ENCODE data around the gene ADGRA3.

The ADGRA3 gene

DNA sequence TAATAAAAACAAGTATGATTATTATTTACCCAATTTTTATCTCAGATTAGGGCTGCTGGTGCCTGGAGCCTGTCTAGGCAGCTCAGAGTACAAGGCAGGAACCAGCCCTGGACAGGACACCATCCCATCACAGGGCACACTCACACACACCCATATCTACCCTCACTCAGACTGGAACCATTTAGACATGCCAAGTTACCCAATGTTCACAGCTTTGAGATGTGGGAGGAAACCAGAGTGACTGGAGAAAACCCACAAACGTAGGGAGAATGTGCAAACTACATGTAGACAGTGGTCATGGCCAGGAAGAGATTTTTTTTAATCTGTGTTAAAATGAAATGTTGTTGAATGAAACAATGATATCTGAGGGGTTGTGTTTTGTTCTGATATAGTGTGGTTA, 35.7 kb upstream of the ADGRA3 start:
- DNase-seq (ENCODE audit: extremely low spot score): no peak
- POLR2A ChIA-PET: no interaction called here
- TF ChIP-seq, protein P1, sequence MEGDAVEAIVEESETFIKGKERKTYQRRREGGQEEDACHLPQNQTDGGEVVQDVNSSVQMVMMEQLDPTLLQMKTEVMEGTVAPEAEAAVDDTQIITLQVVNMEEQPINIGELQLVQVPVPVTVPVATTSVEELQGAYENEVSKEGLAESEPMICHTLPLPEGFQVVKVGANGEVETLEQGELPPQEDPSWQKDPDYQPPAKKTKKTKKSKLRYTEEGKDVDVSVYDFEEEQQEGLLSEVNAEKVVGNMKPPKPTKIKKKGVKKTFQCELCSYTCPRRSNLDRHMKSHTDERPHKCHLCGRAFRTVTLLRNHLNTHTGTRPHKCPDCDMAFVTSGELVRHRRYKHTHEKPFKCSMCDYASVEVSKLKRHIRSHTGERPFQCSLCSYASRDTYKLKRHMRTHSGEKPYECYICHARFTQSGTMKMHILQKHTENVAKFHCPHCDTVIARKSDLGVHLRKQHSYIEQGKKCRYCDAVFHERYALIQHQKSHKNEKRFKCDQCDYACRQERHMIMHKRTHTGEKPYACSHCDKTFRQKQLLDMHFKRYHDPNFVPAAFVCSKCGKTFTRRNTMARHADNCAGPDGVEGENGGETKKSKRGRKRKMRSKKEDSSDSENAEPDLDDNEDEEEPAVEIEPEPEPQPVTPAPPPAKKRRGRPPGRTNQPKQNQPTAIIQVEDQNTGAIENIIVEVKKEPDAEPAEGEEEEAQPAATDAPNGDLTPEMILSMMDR (IDR thresholded peaks at IDR 0.05; ENCODE audit: control extremely low read depth, extremely low read depth, low read depth, missing control alignments): no peak
- CTCF ChIA-PET: no interaction called here

DNA sequence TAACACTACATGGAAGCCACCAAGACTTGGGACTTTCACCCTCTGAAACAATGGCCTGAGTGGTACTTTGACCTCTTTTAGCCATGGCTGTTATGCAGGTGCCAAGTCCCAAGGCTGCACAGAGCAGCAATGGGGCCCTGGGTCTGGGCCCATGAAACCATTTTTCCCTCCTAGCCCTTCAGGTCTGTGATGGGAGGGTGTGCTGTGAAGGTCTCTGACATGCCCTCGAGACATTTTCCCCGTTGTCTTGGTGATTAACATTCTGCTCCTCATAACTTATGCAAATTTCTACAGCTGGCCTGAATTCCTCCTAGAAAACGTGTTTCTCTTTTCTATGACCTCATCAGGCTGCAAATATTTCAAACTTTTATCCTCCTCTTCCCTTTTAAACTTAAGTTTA, 30.4 kb upstream of the ADGRA3 start:
- DNase-seq (ENCODE audit: extremely low spot score): no peak
- TF ChIP-seq, protein P1 (IDR thresholded peaks at IDR 0.05; ENCODE audit: control extremely low read depth, extremely low read depth, low read depth, missing control alignments): no peak
- POLR2A ChIA-PET: no interaction called here
- CTCF ChIA-PET: no interaction called here

DNA sequence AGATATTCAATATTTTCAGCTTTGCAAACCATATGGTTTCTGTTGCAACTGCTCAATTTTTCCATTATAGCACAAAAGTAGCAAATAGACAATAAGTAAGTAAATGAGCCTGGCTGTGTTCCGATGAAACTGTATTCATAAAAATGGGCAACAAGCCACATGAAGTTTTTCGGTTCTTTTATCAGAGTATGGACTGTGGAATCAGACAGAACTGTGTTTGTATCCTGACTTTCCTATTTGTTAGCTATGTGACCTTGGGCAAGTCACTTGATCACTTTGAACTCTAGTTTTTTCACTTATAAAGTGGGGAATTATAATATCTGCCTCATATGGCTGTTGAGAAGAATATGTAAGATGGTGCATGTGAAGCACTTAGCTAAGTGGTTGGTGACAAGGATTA, 23.4 kb upstream of the ADGRA3 start:
- TF ChIP-seq, protein P1 (IDR thresholded peaks at IDR 0.05; ENCODE audit: control extremely low read depth, extremely low read depth, low read depth, missing control alignments): no peak
- ChIA-PET POLR2A (no interaction called here), CTCF (interaction anchor here (0.9 to 1.8 kb wide), 2 partner anchors 13 to 17 kb away, joined by 3 to 8 read pairs; no protein-coding TSS in a partner anchor)

DNA sequence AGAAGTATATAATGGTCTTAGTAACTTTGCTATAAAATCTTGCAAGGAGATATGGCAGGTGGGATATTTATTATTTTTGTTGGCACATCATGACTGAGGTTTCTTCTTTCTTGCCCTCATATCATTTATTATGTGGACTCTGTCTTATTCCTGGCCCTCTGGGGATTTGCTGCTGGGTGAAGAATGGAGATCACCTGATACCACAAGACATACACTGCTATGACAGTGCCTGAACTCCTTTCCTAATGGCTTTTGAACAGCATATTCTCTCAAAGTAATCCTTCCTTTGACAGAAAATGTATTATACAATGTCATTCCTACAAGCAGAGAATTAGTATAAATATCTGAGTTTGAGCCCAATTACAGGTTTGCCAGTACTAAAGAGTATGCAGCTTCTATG, 22.0 kb upstream of the ADGRA3 start:
- ChIA-PET POLR2A (no interaction called here), CTCF (no interaction called here)
- TF ChIP-seq, protein P1 (IDR thresholded peaks at IDR 0.05; ENCODE audit: control extremely low read depth, extremely low read depth, low read depth, missing control alignments): no peak
- no peak for DNase-seq (ENCODE audit: extremely low spot score)

More for the DNA sequence above, 23.4 kb upstream of the ADGRA3 start:
- no peak for DNase-seq (ENCODE audit: extremely low spot score)

DNA sequence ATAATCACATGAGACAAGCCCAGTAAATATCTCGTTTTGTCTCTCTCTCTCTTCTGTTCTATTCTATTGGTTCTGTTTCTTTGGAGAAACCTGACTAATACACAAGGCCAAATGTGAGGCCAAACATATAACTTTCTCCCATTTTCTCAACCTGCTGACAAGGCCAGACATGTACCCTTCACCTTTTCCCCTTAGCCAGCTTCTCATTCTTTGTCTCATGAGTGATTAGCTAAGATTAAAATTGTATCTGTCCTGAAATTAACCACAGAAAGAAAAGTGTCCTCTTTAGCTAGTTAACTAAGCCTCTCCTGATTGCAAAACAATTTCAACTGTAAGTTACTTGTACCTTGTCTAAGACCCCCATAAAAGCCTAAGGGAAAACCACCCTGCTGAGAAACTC, 18.5 kb upstream of the ADGRA3 start:
- DNase-seq (ENCODE audit: extremely low spot score): no peak
- ChIA-PET POLR2A (no interaction called here), CTCF (interaction anchor here (2.1 kb wide), 1 partner anchor 10 kb away, joined by 4 read pairs; no protein-coding TSS in a partner anchor)
- TF ChIP-seq, protein P1 (IDR thresholded peaks at IDR 0.05; ENCODE audit: control extremely low read depth, extremely low read depth, low read depth, missing control alignments): no peak

DNA sequence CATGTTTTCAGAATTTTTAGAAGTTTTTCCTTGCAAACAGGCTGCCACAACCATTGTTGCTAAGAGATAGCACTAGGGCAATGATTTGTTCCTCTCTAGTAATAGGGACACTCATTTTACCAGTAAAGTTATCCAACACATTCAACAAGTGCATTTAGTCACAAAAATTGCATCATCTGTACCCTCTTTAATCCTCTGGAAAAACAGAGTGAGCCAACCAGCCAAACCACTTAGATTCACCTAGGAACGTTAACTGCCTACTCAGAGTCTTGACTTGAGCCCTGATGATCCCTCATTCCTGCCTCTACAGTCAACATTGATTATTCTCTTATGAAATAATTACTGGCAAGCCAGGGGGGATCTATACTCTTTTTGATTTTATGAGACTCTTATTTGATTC, 17.0 kb upstream of the ADGRA3 start:
- ChIA-PET CTCF (interaction anchor here (2.1 kb wide), 1 partner anchor 8 kb away, joined by 4 read pairs; no protein-coding TSS in a partner anchor), POLR2A (no interaction called here)
- DNase-seq (ENCODE audit: extremely low spot score): no peak

More for the DNA sequence above, 17.0 kb upstream of the ADGRA3 start:
- TF ChIP-seq, protein P1 (IDR thresholded peaks at IDR 0.05; ENCODE audit: control extremely low read depth, extremely low read depth, low read depth, missing control alignments): no peak
